SK-N-SH (cell line): Measurements from ENCODE around the gene HLF. TPM values are rescaled to one million over a fixed set of nuclear protein-coding genes. Genes with fewer than 3 reads are reported as not detected.

Source experiments
- CTCF ChIA-PET: fragments of 300-600, 350-600 bp; formaldehyde crosslinking; extraction: SDS; loops from one replicate; lab custom pipeline; 2021; lab: Yijun Ruan, JAX
- POLR2A ChIA-PET: fragments of 350-600 bp; sonication (Branson Sonifier 250); formaldehyde crosslinking; extraction: SDS; loops from one replicate; lab custom pipeline; 2020; ENCODE audit warnings: antibody characterized with exemption, inconsistent platforms; lab: Yijun Ruan, JAX
- DNase-seq: peaks from one replicate; pipeline ENCODE4 v3.0.0; 2012
- H2AFZ ChIP-seq: fragments of 200-600 bp; sonication (generic); 2 replicates; pipeline ENCODE4 v1.8.1; 2016; ENCODE audit warnings: antibody characterized with exemption, mild to moderate bottlenecking, low read depth
- H3F3A ChIP-seq: fragments of 200-600 bp; sonication (generic); replicated peaks from 2 replicates; pipeline ENCODE3; 2016; ENCODE audit warnings: antibody characterized with exemption, mild to moderate bottlenecking; ENCODE audit not compliant: insufficient read depth
- H3K27ac ChIP-seq, 2 experiments: fragments of 200-500 bp in 1 of 2; fragments of 200-600 bp in 1 of 2; sonication (Bioruptor generic) in 1 of 2; sonication (generic), shearing (Covaris generic) in 1 of 2; 2 replicates each; pipeline versions ENCODE4 v1.5.1 to v1.6.1; 2014 to 2016; ENCODE audit warnings: low read depth in 2 of 2, inconsistent platforms in 1 of 2, low read length in 1 of 2, mild to moderate bottlenecking in 1 of 2, mixed read lengths in 1 of 2
- H3K27me3 ChIP-seq: fragments of 200-600 bp; sonication (generic), shearing (Covaris generic); 2 replicates; pipeline ENCODE4 v1.6.1; 2016; ENCODE audit warnings: mixed run types; ENCODE audit not compliant: insufficient read depth
- H3K36me3 ChIP-seq, 2 experiments: fragments of 200-500 bp in 1 of 2; fragments of 200-600 bp in 1 of 2; sonication (Bioruptor generic) in 1 of 2; sonication (generic) in 1 of 2; replicated peaks in 1 of 2; 2 replicates each; pipeline versions ENCODE3 to v1.5.1; 2014 to 2016; ENCODE audit warnings: low read length in 1 of 2, mild to moderate bottlenecking in 1 of 2; ENCODE audit not compliant: insufficient read depth in 2 of 2, control insufficient read depth in 1 of 2
- H3K4me1 ChIP-seq, 2 experiments: fragments of 200-500 bp in 1 of 2; fragments of 200-600 bp in 1 of 2; sonication (Bioruptor generic) in 1 of 2; sonication (generic), shearing (Covaris generic) in 1 of 2; 2 replicates each; pipeline versions ENCODE4 v1.5.1 to v1.6.1; 2014 to 2016; ENCODE audit warnings: low read depth in 1 of 2, low read length in 1 of 2, mixed run types in 1 of 2; ENCODE audit not compliant: insufficient read depth in 2 of 2, control insufficient read depth in 1 of 2
- H3K4me2 ChIP-seq: fragments of 200-600 bp; sonication (generic), shearing (Covaris generic); 2 replicates; pipeline ENCODE4 v1.6.1; 2017; ENCODE audit warnings: mixed run types
- H3K4me3 ChIP-seq, 2 experiments: fragments of 200-500 bp in 1 of 2; fragments of 200-600 bp in 1 of 2; sonication (Bioruptor generic) in 1 of 2; sonication (generic), shearing (Covaris generic) in 1 of 2; 2 replicates each; pipeline versions ENCODE4 v1.5.1 to v1.8.1; 2014 to 2016; ENCODE audit warnings: low read depth in 2 of 2, inconsistent platforms in 1 of 2, low read length in 1 of 2, mild to moderate bottlenecking in 1 of 2, mixed read lengths in 1 of 2, moderate library complexity in 1 of 2
- H3K79me2 ChIP-seq: fragments of 200-600 bp; sonication (generic); 2 replicates; pipeline ENCODE4 v1.8.1; 2017; ENCODE audit warnings: mild to moderate bottlenecking; ENCODE audit not compliant: insufficient read depth
- H3K9ac ChIP-seq: fragments of 200-600 bp; sonication (generic); 2 replicates; pipeline ENCODE4 v1.6.1; 2017; ENCODE audit warnings: mixed run types
- H3K9me2 ChIP-seq: fragments of 200-600 bp; sonication (generic); 2 replicates; pipeline ENCODE4 v1.6.1; 2017; ENCODE audit warnings: mixed run types
- H3K9me3 ChIP-seq: fragments of 200-600 bp; sonication (generic); 2 replicates; pipeline ENCODE4 v1.6.1; 2017; ENCODE audit warnings: mixed run types, mild to moderate bottlenecking, moderate library complexity
- H4K20me1 ChIP-seq: fragments of 200-600 bp; sonication (generic); 2 replicates; pipeline ENCODE4 v1.6.1; 2017; ENCODE audit warnings: mild to moderate bottlenecking, mixed run types; ENCODE audit not compliant: insufficient read depth
- CHD2 ChIP-seq: fragments of 150-350 bp; IDR thresholded peaks from 2 replicates; pipeline ENCODE4 v1.6.1; 2018; ENCODE audit warnings: low read length; ENCODE audit not compliant: partially characterized antibody
- CTCF ChIP-seq: fragments of 200-600 bp; sonication (generic); IDR thresholded peaks from 2 replicates; pipeline ENCODE4 v1.6.1; 2017; ENCODE audit warnings: antibody characterized with exemption, mild to moderate bottlenecking, moderate library complexity
- EZH2phosphoT487 ChIP-seq: fragments of 200-600 bp; sonication (generic); IDR thresholded peaks from 2 replicates; pipeline ENCODE4 v1.6.1; 2017; ENCODE audit warnings: low read depth, mixed run types, mild to moderate bottlenecking, antibody characterized with exemption, moderate library complexity, borderline replicate concordance
- FOXJ3 ChIP-seq: sonication (generic); formaldehyde crosslinking; IDR thresholded peaks from 2 replicates; pipeline ENCODE4 v1.5.1; 2020; ENCODE audit warnings: mild to moderate bottlenecking, missing genetic modification reagents
- FOXM1 ChIP-seq: IDR thresholded peaks from 2 replicates; pipeline ENCODE4 v1.4.0; 2012; ENCODE audit warnings: low read depth, mild to moderate bottlenecking
- GABPA ChIP-seq: IDR thresholded peaks from 2 replicates; pipeline ENCODE4 v1.4.0; 2012; ENCODE audit warnings: low read depth, mild to moderate bottlenecking
- MEF2A ChIP-seq: IDR thresholded peaks from 2 replicates; pipeline ENCODE4 v1.4.0; 2012; ENCODE audit warnings: low read depth, borderline replicate concordance
- MXI1 ChIP-seq: IDR thresholded peaks from 2 replicates; pipeline ENCODE4 v1.6.1; 2012; ENCODE audit warnings: mild to moderate bottlenecking, low read depth, low read length, improper control_type of control experiment
- NFIC ChIP-seq: IDR thresholded peaks from 2 replicates; pipeline ENCODE4 v1.4.0; 2012; ENCODE audit warnings: borderline replicate concordance
- NRF1 ChIP-seq: IDR thresholded peaks from 2 replicates; pipeline ENCODE4 v1.6.1; 2012; ENCODE audit warnings: low read depth, mild to moderate bottlenecking, low read length
- RAD21 ChIP-seq: IDR thresholded peaks from 2 replicates; pipeline ENCODE4 v1.6.1; 2012; ENCODE audit warnings: mild to moderate bottlenecking, low read length
- RCOR1 ChIP-seq: fragments of 150-350 bp; IDR thresholded peaks from 2 replicates; pipeline ENCODE4 v1.6.1; 2017; ENCODE audit warnings: antibody characterized with exemption, low read length
- REST ChIP-seq: IDR thresholded peaks from 2 replicates; pipeline ENCODE4 v1.6.1; 2012; ENCODE audit warnings: mild to moderate bottlenecking, low read depth, low read length, moderate library complexity
- RXRA ChIP-seq: IDR thresholded peaks from 2 replicates; pipeline ENCODE4 v1.4.0; 2012; ENCODE audit warnings: low read depth, mild to moderate bottlenecking, borderline replicate concordance
- SMC3 ChIP-seq: IDR thresholded peaks from 2 replicates; pipeline ENCODE4 v1.6.1; 2012; ENCODE audit warnings: low read depth, low read length, improper control_type of control experiment
- ZBTB33 ChIP-seq: IDR thresholded peaks from 2 replicates; pipeline ENCODE4 v1.4.0; 2012; ENCODE audit warnings: low read depth, borderline replicate concordance
- WGBS: methylation state at CpG from one replicate; pipeline ENCODE4 v1.1.6; 2017; ENCODE audit warnings: low lambda C conversion rate; 5-methylcytosine and 5-hydroxymethylcytosine counted together
- polyA plus RNA-seq, 3 experiments: library from polyadenylated mRNA; depleted of rRNA; stranded (reverse); fragments of >200 nt; gene quantifications; 2 replicates each; pipeline ENCODE4 v1.2.3, GENCODE V29; 2012

HLF gene
- polyA plus RNA-seq, 1 of the 3 experiments (the other 2 are of a cell fraction): 0.03 TPM

- H3K27ac ChIP-seq: no peak overlapping the region
- POLR2A ChIA-PET: interaction anchor here (0.6 kb wide), 1 partner anchor 29 kb away, joined by 3 read pairs; no protein-coding TSS in a partner anchor
- no peak for TF ChIP-seq ZBTB33
- TF ChIP-seq CHD2: no peak
- TF ChIP-seq FOXM1: no peak
- no peak for TF ChIP-seq RCOR1
- no peak for TF ChIP-seq NFIC
- no peak for TF ChIP-seq RXRA
- no peak for TF ChIP-seq REST
- no peak for TF ChIP-seq SMC3
- TF ChIP-seq RAD21: no peak
- TF ChIP-seq GABPA: no peak
- no peak for TF ChIP-seq NRF1
- TF ChIP-seq MXI1: no peak
- TF ChIP-seq CTCF: no peak
- no peak for TF ChIP-seq MEF2A
- TF ChIP-seq FOXJ3: no peak
- TF ChIP-seq EZH2phosphoT487: no peak
- TF ChIP-seq, all 33 proteins: peak for 0
- Histone ChIP-seq H3K9me3 (no peaks in the 10 kb centered on the region), H3K4me3 (no peak overlapping the region), H3K27me3 (no peaks in the 10 kb centered on the region), H3K9ac (no peak overlapping the region), H3F3A (no peaks in the 10 kb centered on the region), H3K79me2 (no peaks in the 10 kb centered on the region), H3K9me2 (no peaks in the 10 kb centered on the region), H4K20me1 (no peaks in the 10 kb centered on the region), H3K4me1 (peaks cover 0 to 9% of the 10 kb centered on the region in 2 experiments; a peak in 1 of 4 replicates), H3K36me3 (no peaks in the 10 kb centered on the region), H2AFZ (no peak overlapping the region), H3K4me2 (no peak overlapping the region)
- 56% methylated on average over 8 of the region's 8 CpGs for WGBS
- CTCF ChIA-PET: interaction anchor here (0.7 to 2.5 kb wide), 5 partner anchors 18 to 337 kb away, joined by 3 to 8 read pairs (median 3); no protein-coding TSS in a partner anchor
- no peak for DNase-seq
These were observed 65.7 kb downstream of the HLF start for GRCh38 chr17:55330344-55330933.
